Neural progenitor cell (in vitro differentiated cells): ENCODE data around the gene FBXW8. TPM values are rescaled to one million over a fixed set of nuclear protein-coding genes. Genes with fewer than 3 reads are reported as not detected.
A peak's percentile ranks its signal among the peaks of the same experiment; 100 is the strongest.

Source experiments
- DNase-seq: peaks from one replicate; pipeline ENCODE4 v3.0.0-alpha.2; 2016; ENCODE audit warnings: low spot score
- H2AFZ ChIP-seq: fragments of 200-600 bp; sonication (generic); replicated peaks from 2 replicates; pipeline ENCODE4 v1.6.1; 2016; ENCODE audit warnings: antibody characterized with exemption
- H3F3A ChIP-seq: fragments of 200-600 bp; sonication (generic); 2 replicates; pipeline ENCODE4 v1.6.1; 2016; ENCODE audit warnings: antibody characterized with exemption, low read depth
- H3K27ac ChIP-seq: fragments of 200-600 bp; sonication (generic); 2 replicates; pipeline ENCODE4 v1.5.1; 2016; ENCODE audit warnings: mild to moderate bottlenecking
- H3K27me3 ChIP-seq: fragments of 200-600 bp; sonication (generic); 2 replicates; pipeline ENCODE4 v1.6.1; 2016; ENCODE audit warnings: mild to moderate bottlenecking, moderate library complexity
- H3K36me3 ChIP-seq: fragments of 200-600 bp; sonication (generic); 2 replicates; pipeline ENCODE4 v1.5.1; 2016
- H3K4me1 ChIP-seq: fragments of 200-600 bp; sonication (generic); 2 replicates; pipeline ENCODE4 v1.6.1; 2016; ENCODE audit warnings: mixed run types
- H3K4me2 ChIP-seq: fragments of 200-600 bp; sonication (generic); 2 replicates; pipeline ENCODE4 v1.6.1; 2016
- H3K4me3 ChIP-seq: fragments of 200-600 bp; sonication (generic); 2 replicates; pipeline ENCODE4 v1.5.1; 2016
- H3K79me2 ChIP-seq: fragments of 200-600 bp; sonication (generic); 2 replicates; pipeline ENCODE4 v1.6.1; 2016; ENCODE audit warnings: low read depth
- H3K9ac ChIP-seq: fragments of 200-600 bp; sonication (generic); 2 replicates; pipeline ENCODE4 v1.6.1; 2016
- H3K9me3 ChIP-seq: fragments of 200-600 bp; sonication (generic); 2 replicates; pipeline ENCODE4 v1.5.1; 2016; ENCODE audit warnings: low read depth
- H4K20me1 ChIP-seq: fragments of 200-600 bp; sonication (generic); 2 replicates; pipeline ENCODE4 v1.6.1; 2016; ENCODE audit warnings: low read depth
- H3K27ac Mint-ChIP-seq: 3 replicates; pipeline ENCODE4 v1.8.0; 2021; ENCODE audit warnings: mixed read lengths
- H3K27me3 Mint-ChIP-seq: 2 replicates; pipeline ENCODE4 v1.8.0; 2022; ENCODE audit warnings: low read depth, mild to moderate bottlenecking, inconsistent platforms, moderate library complexity, mixed read lengths; ENCODE audit not compliant: insufficient read depth
- H3K36me3 Mint-ChIP-seq: 3 replicates; pipeline ENCODE4 v1.8.0; 2021; ENCODE audit warnings: mixed read lengths
- H3K4me1 Mint-ChIP-seq: 3 replicates; pipeline ENCODE4 v1.8.0; 2021; ENCODE audit warnings: mixed read lengths
- H3K4me3 Mint-ChIP-seq: 3 replicates; pipeline ENCODE4 v1.8.0; 2021; ENCODE audit warnings: mild to moderate bottlenecking, moderate library complexity, mixed read lengths
- H3K9me3 Mint-ChIP-seq: 3 replicates; pipeline ENCODE4 v1.8.0; 2020; ENCODE audit warnings: mixed read lengths
- EZH2 ChIP-seq: fragments of 200-600 bp; sonication (generic); IDR thresholded peaks from 2 replicates; pipeline ENCODE4 v1.6.1; 2017; ENCODE audit warnings: antibody characterized with exemption, mild to moderate bottlenecking, moderate library complexity
- EZH2phosphoT487 ChIP-seq: fragments of 200-600 bp; sonication (generic); IDR thresholded peaks from 2 replicates; pipeline ENCODE4 v1.6.1; 2017; ENCODE audit warnings: antibody characterized with exemption
- total RNA-seq: library from RNA; depleted of rRNA; stranded (reverse); fragments of >200 nt; gene quantifications from 2 replicates; pipeline ENCODE4 v1.2.3, GENCODE V29; 2015; ENCODE audit warnings: low replicate concordance
- TF ChIP-seq, protein P1 (sequence below): fragments of 200-600 bp; sonication (generic); IDR thresholded peaks from 2 replicates; pipeline ENCODE4 v1.5.1; 2017; ENCODE audit warnings: antibody characterized with exemption, mild to moderate bottlenecking

Gene FBXW8
- total RNA-seq, 1 donor from 2014 or later: 20.7 TPM

DNA sequence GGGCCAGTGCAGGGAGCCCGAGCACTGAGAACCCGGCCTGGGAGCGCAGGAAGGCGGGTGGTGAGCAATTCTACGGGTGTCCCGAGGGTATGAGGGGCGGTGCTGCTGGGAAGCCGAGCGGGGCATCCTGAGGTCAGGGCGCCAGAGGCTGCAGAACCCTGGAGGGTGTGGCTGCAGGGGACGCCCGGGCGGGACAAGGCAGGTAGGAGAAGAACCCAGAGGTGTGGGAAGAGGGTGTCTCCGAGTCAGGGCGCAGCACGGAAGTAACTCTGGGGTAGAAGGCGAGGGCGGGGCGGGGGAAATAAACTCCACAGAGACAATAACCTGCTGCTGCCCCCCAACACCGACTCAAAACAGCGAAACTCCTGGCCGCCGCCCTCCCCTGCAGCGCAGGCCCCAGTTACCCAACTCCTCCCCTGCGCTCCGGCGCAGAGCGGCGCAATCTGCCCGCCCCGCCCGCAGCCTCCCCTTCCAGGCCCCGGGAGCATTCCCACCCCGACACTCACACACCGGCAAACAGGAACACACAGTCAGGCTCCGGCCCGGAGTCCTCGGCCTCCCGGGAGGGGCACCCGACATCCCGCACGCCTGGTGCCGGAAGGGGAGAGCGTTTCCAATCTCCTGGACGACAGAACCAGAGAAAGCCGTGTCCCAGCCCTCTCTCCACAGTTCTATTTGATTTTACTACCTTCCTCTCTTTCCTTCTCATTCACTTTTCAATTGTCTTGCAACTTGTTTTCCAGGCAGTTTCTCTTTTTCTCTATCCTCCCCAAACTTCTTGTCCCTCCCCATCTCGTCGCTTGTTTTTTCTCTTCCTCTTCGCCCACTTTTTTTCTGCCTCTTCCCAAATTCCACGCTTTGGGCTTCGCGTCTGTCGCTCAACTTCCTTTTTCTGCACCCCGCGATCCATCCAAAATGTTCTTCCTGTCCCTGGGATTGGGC, 31.9 kb upstream of the FBXW8 start:
- Histone ChIP-seq H3K36me3 (no peaks in the 10 kb centered on the region), H3F3A (peaks cover 50% of the 10 kb centered on the region), H3K27ac (no peak overlapping the region), H3K79me2 (no peaks in the 10 kb centered on the region), H4K20me1 (peaks cover 34% of the 10 kb centered on the region), H3K27me3 (peaks cover 74% of the 10 kb centered on the region), H3K4me1 (peaks cover 42% of the 10 kb centered on the region), H3K4me3 (peak overlapping the region; percentile 63), H3K4me2 (peak overlapping the region; percentile 99), H2AFZ (peak overlapping the region; percentile 63), H3K9ac (no peak overlapping the region), H3K9me3 (no peaks in the 10 kb centered on the region)
- H3K36me3 Mint-ChIP-seq: no peaks in the 10 kb centered on the region
- peak; percentile 64 for DNase-seq
- peaks cover 40% of the 10 kb centered on the region for H3K4me1 Mint-ChIP-seq
- peaks cover 68% of the 10 kb centered on the region for H3K27me3 Mint-ChIP-seq
- H3K27ac Mint-ChIP-seq: no peak overlapping the region
- peaks cover 5% of the 10 kb centered on the region for H3K9me3 Mint-ChIP-seq
- H3K4me3 Mint-ChIP-seq: peak overlapping the region; percentile 83
- TF ChIP-seq, protein P1, sequence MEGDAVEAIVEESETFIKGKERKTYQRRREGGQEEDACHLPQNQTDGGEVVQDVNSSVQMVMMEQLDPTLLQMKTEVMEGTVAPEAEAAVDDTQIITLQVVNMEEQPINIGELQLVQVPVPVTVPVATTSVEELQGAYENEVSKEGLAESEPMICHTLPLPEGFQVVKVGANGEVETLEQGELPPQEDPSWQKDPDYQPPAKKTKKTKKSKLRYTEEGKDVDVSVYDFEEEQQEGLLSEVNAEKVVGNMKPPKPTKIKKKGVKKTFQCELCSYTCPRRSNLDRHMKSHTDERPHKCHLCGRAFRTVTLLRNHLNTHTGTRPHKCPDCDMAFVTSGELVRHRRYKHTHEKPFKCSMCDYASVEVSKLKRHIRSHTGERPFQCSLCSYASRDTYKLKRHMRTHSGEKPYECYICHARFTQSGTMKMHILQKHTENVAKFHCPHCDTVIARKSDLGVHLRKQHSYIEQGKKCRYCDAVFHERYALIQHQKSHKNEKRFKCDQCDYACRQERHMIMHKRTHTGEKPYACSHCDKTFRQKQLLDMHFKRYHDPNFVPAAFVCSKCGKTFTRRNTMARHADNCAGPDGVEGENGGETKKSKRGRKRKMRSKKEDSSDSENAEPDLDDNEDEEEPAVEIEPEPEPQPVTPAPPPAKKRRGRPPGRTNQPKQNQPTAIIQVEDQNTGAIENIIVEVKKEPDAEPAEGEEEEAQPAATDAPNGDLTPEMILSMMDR: no peak
- TF ChIP-seq EZH2phosphoT487: peak; percentile 93

DNA sequence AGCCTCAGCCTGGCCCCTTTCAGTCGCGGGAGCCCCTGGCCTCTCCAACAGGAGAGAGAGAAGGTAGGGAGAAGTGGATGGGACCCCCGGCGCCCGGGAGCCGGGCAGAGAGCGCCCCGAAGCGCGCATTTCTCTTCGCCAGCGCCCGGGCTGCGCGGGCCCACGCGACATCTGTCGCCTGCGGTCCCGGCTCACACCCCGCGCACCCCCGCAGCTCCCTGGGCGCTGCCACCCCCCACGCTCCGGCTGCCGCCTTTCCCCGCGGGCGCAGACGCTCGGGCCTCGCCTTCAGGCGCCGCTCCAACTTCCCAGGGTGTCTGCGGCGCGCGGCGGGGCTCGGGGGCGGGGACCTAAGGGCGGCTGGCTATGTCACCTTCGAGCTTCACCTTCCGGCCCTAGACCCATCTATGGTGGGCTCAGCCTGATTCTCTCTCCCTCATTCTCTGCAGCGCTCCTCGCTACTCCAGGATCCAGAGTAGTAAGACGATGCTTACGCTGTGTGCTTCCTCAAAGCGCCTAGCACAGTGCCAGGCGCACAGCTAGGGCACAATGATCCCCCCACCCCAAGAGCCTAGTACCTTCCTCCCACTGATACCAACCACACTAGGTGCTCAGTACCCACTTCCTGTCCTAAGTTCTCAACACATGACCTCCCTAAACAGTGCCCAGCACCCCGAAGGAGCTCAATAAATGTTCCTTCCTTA, 31.1 kb upstream of the FBXW8 start:
- Mint-ChIP-seq H3K36me3 (no peaks in the 10 kb centered on the region), H3K27ac (no peak overlapping the region), H3K4me3 (peak overlapping the region; percentile 88), H3K27me3 (peaks cover 71% of the 10 kb centered on the region), H3K9me3 (peaks cover 2% of the 10 kb centered on the region), H3K4me1 (peaks cover 40% of the 10 kb centered on the region)
- H3K27ac ChIP-seq: no peak overlapping the region
- H4K20me1 ChIP-seq: peaks cover 34% of the 10 kb centered on the region
- no peaks in the 10 kb centered on the region for H3K79me2 ChIP-seq
- H3F3A ChIP-seq: peaks cover 50% of the 10 kb centered on the region
- H3K36me3 ChIP-seq: no peaks in the 10 kb centered on the region
- no peak overlapping the region for H3K9ac ChIP-seq
- H3K9me3 ChIP-seq: no peaks in the 10 kb centered on the region
- peak overlapping the region; percentile 99 for H3K4me2 ChIP-seq
- H2AFZ ChIP-seq: peak overlapping the region; percentile 63
- H3K27me3 ChIP-seq: peaks cover 82% of the 10 kb centered on the region
- TF ChIP-seq, protein P1: no peak
- TF ChIP-seq EZH2phosphoT487 (peak; percentile 91), EZH2 (peak; percentile 95)
- peaks cover 42% of the 10 kb centered on the region for H3K4me1 ChIP-seq
- H3K4me3 ChIP-seq: peak overlapping the region; percentile 63
- peak; percentile 32 for DNase-seq

DNA sequence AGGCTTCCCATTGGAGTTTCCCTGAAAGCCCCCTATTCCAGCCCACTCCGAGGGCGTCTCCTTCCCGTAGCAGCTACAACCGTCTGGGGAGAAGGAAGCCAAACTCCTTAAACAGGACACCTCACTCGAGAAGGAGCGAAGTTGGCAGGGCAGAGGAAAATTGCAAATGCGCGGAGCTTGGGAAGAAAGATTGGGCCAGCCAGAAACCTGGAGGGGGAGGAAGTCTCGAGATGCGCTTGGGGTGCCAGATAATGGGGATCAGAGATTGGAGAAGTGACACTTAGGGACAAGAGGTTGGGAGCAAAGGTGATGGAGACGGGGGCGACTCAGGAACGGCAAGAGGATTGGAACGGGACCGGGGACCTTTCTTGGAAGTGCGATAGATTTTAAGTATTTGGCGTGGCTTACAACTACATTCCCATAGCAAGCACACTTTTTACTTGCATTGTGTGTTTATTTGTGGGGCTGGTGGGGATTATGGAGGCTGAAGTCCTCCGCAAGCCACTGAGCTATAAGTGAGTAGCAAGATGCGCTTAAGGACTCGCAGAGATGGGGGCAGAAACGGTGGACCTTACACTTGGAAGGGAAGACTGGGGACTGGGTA, 30.4 kb upstream of the FBXW8 start:
- no peak overlapping the region for H3K27ac Mint-ChIP-seq
- TF ChIP-seq, protein P1: no peak
- TF ChIP-seq EZH2 (peak; percentile 96), EZH2phosphoT487 (peak; percentile 85)
- Histone ChIP-seq H3F3A (peaks cover 50% of the 10 kb centered on the region), H3K79me2 (no peaks in the 10 kb centered on the region), H3K27ac (no peak overlapping the region), H3K27me3 (peaks cover 89% of the 10 kb centered on the region), H3K9ac (no peak overlapping the region), H3K4me3 (peak overlapping the region; percentile 63), H2AFZ (no peak overlapping the region), H3K4me1 (peaks cover 42% of the 10 kb centered on the region), H4K20me1 (peaks cover 34% of the 10 kb centered on the region), H3K36me3 (no peaks in the 10 kb centered on the region), H3K9me3 (no peaks in the 10 kb centered on the region), H3K4me2 (peak overlapping the region; percentile 99)
- H3K27me3 Mint-ChIP-seq: peaks cover 69% of the 10 kb centered on the region
- no peaks in the 10 kb centered on the region for H3K36me3 Mint-ChIP-seq
- DNase-seq: peak; percentile 17
- no peaks in the 10 kb centered on the region for H3K9me3 Mint-ChIP-seq
- peak overlapping the region; percentile 88 for H3K4me3 Mint-ChIP-seq
- peaks cover 40% of the 10 kb centered on the region for H3K4me1 Mint-ChIP-seq
